HG03575 (cell line): Measurements from ENCODE around the gene CACNA1D.

Experiments used
- ATAC-seq: cut with Tn5 transposase; IDR thresholded peaks from one replicate; pipeline ENCODE4 v1.9.1; 2021; ENCODE audit not compliant: unreplicated experiment, insufficient number of reproducible peaks, low FRiP score; ENCODE audit errors: extremely low read depth

Gene CACNA1D

DNA sequence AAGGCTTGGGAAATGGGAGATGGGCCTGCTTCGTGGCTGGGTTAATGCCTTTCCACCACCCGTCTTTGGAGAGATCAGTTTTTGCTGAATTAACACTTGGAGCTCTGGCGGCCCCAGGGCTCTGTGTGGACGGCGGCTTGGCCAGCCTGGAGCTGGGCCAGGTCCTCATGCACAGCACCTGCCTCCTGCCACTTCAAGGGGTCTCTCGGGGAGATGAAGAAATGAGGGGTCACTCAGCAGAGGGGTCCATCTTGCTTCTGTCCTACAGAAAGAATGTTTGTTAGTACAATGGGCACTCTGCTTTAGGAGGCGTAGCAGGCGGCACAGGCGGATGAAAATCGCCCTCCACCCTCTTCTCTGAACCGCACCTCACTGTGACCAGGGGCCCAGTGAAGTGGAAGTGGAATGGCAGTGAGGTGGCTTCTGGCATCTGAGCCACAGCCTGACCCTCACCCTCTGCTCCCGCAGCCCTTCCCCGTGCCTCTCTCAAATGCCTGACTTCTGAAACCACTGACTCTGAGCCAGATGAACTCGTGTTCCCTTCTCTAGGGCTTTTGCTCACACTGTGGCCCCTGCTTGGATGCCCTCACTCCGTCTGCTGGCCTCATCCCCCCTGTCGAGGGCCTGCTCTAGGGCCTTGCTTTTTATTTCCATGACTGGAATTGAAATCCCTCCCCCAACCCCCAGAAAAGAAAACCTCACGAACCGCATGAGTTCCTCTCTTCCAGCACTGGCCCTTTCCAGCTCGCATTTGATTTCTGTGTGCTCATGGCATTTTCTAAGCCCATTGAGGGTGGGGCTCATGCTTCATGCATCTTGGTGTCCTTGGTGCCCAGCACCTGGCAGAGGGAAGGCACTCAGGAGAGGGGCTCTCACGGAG is 309.6 kb downstream of the CACNA1D start:
- ATAC-seq: no peak

DNA sequence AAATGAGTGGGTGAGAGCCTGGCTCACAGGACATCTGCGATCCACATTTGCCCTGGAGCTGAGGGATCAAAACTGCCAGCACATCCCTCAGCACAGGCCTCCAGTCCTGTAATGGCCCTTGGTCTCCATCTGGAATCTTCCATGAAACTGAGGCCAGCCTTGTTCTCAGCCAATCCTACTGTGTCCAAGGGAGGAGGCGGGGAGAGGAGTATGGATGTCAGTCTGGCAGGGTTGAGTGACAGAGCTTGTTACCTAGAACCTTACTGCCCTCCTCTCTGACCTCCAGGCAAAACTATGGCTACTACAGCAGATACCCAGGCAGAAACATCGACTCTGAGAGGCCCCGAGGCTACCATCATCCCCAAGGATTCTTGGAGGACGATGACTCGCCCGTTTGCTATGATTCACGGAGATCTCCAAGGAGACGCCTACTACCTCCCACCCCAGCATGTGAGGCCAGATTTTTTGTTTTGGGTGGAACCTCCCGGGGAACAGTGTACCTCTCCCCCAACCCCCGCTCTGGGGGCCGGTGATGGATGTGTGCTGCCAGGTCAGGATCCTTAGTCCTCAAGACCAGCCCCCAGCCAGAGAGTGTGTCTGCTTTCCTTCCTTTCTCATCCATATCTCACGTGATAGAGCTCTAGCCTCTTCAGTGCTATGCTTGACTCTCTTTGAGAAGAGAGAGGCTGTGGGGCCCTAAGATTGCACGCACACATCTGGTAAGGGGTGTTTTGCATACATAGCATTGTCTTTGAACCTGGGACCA is 310.5 kb downstream of the CACNA1D start:
- ATAC-seq: no peak

DNA sequence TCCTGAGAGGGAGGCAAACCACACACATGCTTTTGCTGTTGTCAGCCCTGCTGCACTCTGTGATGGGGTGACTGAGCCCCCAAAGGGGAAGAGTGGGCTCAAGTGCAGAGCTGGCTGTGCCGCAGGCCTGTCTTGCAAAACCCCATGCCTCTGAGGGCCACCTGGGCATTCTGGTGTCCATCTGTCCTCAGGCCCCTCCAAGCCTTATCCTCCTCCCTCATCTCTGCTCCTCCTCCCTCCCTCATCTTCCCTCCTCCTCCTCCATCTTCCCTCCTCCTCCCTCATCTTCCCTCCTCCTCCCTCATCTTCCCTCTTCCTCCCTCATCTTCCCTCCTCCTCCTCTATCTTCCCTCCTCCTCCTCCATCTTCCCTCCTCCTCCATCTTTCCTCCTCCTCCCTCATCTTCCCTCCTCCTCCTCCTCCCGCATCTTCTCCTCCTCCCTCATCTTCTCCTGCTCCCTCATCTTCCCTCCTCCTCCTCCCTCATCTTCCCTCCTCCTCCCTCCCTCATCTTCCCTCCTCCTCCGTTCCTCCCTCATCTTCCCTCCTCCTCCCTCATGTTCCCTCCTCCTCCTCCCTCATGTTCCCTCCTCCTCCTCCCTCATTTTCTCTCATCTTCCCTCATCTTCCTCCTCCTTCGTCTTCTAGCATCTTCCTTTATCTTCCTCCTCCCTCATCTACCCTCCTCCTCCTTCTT is 311.2 kb downstream of the CACNA1D start:
- ATAC-seq: no peak

DNA sequence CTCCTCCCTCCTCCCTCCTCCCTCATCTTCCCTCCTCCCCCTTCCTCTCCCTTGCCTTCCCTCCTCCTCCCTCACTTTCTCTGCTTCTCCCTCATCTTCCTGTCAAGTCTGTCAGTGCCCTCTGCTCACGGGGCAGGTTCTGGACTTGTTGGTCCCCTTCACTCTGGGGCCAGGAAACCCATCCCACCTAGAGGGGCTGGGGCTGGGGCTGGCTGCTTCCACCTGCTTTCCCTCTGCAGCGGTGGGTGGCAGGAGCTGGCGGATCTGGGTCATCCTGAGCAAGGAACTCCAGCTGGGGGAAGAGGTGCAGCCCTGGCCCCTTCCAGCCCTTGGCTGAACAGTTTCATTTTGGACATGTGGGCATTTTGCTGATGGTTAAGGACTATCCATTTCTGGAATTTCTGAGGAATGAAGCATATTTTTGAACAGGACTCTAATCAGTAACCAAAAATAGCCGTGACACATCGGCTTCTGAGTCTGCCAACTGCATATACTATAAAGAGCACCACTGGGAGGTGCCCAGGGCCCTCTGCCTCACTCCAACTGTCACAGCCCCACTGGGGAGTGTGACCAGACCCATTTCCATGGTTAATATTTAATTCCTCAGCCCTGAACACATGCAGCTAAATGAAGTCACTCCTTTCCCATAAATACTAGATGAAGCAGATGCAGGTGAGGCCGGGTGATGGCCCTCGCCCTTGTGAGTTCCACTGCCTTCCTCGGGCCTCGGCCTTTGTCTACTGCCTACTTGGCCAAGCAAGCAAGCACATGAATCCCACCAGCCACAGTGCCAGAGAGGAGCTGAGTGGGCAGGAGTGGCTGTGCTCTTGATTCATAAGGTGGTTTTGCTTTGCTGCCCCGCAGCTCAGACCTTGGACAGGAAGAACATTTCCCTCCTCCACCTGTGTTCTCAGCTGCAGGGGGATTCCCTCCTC is 312.0 kb downstream of the CACNA1D start:
- no peak for ATAC-seq

DNA sequence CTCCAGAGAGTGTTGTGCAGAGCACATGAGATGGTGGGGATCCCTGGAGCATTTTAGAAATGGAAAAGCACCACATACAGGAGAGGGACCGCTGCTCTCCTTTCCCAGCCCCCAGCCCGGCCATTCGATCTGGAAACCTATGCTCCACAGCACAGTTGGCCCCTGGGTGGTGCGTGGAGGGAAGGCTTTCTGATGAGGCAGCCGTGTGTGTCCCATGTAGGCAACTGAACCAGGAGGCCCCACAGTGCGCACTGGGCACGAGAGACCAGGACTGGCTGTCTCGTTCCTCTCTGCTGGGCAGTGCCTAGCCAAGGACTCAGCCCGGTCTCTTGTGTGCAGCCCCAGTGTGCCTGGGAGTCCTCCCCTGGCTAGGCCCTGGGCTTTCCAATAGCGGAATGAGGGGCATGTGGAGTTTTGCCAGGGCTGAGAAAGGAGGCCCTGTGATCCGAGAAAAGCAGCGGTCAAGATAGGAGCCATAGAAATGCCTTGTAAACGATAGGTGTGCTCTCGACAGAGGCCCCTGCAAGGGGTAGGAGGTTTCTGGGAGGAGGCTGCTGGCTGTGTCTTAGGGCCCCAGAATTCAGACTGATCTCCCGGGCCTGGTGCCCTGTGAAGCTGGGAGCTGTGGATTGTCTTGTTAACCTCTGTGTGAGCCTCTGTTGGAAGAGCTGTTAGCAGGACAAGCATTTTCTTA is 312.9 kb downstream of the CACNA1D start:
- no peak for ATAC-seq

DNA sequence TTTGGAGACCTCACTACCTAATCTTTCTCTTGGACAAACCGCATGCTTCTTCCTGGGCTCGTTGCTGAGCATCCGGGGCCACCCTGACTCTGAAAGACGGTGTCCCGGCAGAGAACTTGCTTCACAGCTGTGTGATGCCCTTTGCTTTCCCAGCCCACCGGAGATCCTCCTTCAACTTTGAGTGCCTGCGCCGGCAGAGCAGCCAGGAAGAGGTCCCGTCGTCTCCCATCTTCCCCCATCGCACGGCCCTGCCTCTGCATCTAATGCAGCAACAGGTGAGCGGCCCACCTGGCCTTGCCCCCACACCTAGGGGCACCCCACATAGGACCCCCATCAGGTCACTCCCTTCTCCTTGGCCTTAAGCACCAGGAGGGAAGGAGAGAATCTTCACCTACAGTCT is 314.1 kb downstream of the CACNA1D start:
- no peak for ATAC-seq

DNA sequence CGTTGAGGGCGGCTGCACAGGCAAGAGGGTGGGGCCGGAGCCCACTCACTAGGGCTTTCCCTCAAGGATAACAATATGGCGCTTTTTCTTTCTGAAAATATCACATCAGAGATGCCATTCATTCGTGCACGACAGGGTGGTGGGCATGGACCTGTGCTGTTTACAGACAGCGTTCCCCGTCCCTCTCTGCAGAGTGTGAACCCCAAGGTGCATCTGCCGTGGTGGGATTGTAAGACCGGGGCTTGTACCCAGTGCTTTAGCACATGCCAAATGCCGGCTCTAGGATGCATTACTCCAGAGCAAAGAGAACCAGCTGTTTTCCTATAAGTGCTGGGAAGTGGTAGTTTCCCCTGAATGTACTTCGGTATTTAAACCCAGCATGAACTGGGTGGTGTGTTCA is 314.9 kb downstream of the CACNA1D start:
- no peak for ATAC-seq

DNA sequence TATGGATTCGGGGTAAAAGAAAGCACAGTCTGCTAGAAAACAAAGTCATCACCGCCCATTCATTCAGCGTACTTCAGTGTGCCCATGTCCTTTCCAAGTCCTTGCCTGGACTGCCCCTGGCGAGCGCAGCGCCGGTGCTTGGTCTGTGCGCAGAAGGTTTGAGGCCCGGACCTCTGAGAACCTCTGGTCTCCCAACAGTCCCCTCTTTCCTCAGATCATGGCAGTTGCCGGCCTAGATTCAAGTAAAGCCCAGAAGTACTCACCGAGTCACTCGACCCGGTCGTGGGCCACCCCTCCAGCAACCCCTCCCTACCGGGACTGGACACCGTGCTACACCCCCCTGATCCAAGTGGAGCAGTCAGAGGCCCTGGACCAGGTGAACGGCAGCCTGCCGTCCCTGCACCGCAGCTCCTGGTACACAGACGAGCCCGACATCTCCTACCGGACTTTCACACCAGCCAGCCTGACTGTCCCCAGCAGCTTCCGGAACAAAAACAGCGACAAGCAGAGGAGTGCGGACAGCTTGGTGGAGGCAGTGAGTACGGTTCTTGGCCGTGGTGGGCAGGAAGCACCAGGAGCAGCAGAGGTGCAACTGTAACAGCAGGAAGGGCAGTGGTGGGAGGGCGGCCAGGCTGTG is 315.5 kb downstream of the CACNA1D start:
- no peak for ATAC-seq

DNA sequence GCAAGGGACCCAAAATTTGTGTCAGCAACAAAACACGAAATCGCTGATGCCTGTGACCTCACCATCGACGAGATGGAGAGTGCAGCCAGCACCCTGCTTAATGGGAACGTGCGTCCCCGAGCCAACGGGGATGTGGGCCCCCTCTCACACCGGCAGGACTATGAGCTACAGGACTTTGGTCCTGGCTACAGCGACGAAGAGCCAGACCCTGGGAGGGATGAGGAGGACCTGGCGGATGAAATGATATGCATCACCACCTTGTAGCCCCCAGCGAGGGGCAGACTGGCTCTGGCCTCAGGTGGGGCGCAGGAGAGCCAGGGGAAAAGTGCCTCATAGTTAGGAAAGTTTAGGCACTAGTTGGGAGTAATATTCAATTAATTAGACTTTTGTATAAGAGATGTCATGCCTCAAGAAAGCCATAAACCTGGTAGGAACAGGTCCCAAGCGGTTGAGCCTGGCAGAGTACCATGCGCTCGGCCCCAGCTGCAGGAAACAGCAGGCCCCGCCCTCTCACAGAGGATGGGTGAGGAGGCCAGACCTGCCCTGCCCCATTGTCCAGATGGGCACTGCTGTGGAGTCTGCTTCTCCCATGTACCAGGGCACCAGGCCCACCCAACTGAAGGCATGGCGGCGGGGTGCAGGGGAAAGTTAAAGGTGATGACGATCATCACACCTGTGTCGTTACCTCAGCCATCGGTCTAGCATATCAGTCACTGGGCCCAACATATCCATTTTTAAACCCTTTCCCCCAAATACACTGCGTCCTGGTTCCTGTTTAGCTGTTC is 316.9 kb downstream of the CACNA1D start:
- ATAC-seq: no peak

DNA sequence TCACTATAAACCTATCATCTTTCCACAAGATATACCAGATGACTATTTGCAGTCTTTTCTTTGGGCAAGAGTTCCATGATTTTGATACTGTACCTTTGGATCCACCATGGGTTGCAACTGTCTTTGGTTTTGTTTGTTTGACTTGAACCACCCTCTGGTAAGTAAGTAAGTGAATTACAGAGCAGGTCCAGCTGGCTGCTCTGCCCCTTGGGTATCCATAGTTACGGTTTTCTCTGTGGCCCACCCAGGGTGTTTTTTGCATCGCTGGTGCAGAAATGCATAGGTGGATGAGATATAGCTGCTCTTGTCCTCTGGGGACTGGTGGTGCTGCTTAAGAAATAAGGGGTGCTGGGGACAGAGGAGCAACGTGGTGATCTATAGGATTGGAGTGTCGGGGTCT is 318.0 kb downstream of the CACNA1D start:
- no peak for ATAC-seq

DNA sequence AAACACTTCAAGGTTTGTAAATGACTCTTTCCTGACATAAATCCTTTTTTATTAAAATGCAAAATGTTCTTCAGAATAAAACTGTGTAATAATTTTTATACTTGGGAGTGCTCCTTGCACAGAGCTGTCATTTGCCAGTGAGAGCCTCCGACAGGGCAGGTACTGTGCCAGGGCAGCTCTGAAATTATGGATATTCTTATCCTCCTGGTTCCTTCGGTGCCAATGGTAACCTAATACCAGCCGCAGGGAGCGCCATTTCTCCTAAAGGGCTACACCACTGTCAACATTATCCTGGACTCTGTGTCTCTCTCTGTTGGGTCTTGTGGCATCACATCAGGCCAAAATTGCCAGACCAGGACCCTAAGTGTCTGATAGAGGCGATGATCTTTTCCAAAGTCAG is 318.8 kb downstream of the CACNA1D start:
- no peak for ATAC-seq

DNA sequence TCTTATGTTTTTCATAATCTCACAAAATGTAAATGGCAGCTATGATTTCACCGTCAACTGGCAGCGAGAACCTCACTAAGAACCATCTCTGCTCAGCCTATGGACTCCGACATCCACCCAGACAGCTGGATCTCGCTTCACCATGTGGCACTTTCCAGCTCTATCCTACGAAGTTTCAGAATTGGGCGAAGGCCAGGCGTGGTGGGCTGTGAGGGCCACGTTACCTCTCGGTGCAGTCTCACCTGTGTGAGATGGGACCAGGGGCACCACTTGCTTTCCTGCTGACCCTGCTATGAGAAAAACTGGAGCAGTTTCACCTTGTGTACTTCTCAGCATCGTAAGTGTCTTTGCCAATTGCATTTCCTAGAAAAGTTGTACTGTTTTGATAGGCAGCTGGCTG is 319.5 kb downstream of the CACNA1D start:
- ATAC-seq: no peak

DNA sequence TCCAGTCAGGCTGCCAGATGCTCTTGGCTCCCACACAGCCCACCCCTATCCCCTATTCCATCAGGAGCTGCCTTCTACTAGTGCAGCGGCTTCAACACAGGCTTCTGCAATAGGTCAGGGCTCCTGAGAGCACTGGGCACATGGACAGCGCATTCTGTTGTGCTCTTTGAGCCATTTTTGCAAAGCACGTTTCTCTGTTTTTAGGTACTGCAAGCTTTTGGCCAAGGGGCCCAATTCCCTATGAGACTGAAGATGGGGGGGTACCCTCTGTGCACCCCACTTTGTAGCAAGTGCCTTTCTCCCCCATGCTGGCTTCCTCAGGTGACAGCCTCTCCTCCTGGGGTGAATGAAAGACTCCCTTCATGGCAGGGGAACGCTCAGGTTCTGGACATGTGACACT is 320.7 kb downstream of the CACNA1D start:
- ATAC-seq: no peak

DNA sequence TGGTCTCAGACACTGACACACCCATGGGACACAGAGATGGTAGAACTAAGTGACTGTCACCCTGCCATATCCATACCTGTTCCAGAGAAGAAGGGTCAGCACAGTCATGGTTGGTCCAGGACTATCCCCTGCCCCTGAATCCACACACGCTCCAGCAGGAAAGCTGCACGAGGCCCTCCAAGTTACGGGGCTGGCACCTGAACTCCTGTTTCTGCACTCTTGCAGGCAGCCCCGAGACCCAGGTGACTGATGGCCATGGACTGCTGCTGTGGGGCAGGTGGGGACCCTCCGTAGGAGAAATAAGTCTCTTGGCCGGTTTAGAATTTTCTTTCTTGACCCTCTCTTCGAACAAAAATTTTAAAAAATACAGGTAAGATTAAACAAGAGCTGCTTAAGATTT is 321.2 kb downstream of the CACNA1D start:
- no peak for ATAC-seq

DNA sequence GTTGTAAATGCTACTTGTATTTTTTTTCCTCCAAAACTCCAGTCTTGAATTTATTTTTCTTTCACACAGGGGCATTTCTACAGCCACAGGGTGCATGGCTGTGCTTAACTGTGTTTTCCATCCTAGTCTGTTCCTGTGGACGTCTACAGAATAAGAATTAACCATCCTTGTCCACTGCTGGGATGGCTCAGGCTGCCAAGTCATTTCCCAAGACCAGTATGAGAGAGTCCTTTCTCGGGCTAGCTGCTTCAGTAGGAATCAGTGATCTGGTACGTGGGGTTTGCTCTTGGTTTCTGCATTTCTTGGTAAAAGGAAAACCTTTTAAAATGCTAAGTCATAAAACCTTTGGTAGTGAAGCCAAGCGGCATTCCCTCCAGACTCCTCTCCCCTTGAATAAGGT is 322.0 kb downstream of the CACNA1D start:
- ATAC-seq: no peak

DNA sequence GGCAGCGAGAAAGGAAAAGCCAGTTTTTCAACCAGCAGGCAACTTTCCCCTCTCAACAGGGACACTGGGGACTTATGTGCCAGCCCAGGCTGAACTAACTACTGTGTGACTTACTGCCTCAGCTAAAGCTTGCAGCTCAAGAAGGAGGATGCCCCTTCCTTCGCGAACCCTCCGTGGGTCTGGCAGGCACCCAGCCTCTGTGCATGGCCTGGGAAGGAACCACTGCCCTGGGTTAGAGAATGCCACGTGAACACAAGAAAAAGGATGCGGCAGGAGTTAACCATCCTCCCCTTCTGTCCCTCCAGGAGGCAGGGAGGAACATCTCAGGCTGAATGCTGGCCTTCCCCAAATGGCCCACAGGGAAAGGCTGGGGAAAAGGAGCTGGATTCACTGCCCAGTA is 322.8 kb downstream of the CACNA1D start:
- ATAC-seq: no peak

DNA sequence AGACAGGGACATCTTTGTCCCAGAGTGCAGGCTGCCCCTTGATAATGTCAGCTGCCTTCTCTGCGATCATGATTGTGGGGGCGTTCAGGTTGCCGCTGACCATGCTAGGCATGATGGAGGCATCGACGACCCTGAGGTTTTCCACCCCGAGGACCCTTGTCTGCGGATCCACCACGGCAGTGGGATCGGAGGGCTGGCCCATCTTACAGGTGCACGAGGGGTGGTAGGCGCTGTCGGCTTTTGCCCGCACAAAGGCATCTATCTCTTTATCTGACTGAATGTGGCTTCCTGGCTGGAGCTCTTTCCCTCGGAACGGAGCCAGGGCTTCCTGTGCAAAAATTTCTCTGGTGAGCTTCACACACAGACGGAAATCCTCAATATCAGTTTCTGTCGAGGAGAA is 323.4 kb downstream of the CACNA1D start:
- ATAC-seq: no peak
